Uterus (tissue), 2 donors: ENCODE results near the gene KICS2.

Experiments used
- POLR2A ChIP-seq, 2 donors: fragments of 450-650 bp; IDR thresholded peaks; one replicate each; pipeline ENCODE4 v1.6.1; 2016; ENCODE audit warnings: antibody characterized with exemption in 2 of 2, mild to moderate bottlenecking in 1 of 2, moderate library complexity in 1 of 2
- TF ChIP-seq, protein P1 (sequence below), 4 experiments: fragments of 200-600 bp in 2 of 4; fragments of 450-650 bp in 2 of 4; sonication (generic) in 2 of 4; IDR thresholded peaks; one replicate each; pipeline ENCODE4 v1.5.1; 2016 to 2019; ENCODE audit warnings: antibody characterized with exemption in 4 of 4, mild to moderate bottlenecking in 2 of 4, moderate library complexity in 1 of 4

GRCh38 chr12:64225626-64226025, 3.5 kb upstream of the KICS2 start:
- TF ChIP-seq, protein P1, sequence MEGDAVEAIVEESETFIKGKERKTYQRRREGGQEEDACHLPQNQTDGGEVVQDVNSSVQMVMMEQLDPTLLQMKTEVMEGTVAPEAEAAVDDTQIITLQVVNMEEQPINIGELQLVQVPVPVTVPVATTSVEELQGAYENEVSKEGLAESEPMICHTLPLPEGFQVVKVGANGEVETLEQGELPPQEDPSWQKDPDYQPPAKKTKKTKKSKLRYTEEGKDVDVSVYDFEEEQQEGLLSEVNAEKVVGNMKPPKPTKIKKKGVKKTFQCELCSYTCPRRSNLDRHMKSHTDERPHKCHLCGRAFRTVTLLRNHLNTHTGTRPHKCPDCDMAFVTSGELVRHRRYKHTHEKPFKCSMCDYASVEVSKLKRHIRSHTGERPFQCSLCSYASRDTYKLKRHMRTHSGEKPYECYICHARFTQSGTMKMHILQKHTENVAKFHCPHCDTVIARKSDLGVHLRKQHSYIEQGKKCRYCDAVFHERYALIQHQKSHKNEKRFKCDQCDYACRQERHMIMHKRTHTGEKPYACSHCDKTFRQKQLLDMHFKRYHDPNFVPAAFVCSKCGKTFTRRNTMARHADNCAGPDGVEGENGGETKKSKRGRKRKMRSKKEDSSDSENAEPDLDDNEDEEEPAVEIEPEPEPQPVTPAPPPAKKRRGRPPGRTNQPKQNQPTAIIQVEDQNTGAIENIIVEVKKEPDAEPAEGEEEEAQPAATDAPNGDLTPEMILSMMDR (IDR thresholded peaks at IDR 0.05), result no peak
- TF ChIP-seq POLR2A (IDR thresholded peaks at IDR 0.05), result no peak
